GM19452 (cell line): ENCODE measurements around the gene LNX1.

ENCODE experiments used
- ATAC-seq: cut with Tn5 transposase; IDR thresholded peaks from one replicate; pipeline ENCODE4 v1.9.1; 2021; ENCODE audit not compliant: unreplicated experiment

LNX1 gene

GRCh38 chr4:53538756-53539155 is 52.5 kb downstream of the LNX1 start:
- no peak for ATAC-seq

GRCh38 chr4:53537606-53538005 is 53.7 kb downstream of the LNX1 start:
- no peak for ATAC-seq

DNA sequence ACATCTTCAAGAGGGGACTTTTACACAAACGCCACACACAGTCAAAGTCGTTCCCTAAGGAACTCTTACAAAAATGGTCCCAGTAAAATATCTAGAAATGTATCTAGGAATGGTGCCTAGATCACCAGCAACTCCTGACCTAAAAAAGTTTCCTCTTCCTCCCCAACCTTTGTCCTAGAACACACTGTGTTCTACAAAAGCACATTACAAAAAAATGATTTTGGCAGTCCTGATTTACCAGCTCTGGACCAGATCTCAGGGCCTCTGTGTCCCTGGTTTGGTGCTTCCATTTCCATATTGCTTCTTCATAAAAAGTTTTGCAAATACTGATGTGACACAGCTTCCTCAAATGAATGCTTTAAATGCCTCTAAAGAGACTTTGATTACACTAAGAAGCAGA is 55.0 kb downstream of the LNX1 start:
- ATAC-seq: no peak

GRCh38 chr4:53535567-53535966 is 55.7 kb downstream of the LNX1 start:
- no peak for ATAC-seq

DNA sequence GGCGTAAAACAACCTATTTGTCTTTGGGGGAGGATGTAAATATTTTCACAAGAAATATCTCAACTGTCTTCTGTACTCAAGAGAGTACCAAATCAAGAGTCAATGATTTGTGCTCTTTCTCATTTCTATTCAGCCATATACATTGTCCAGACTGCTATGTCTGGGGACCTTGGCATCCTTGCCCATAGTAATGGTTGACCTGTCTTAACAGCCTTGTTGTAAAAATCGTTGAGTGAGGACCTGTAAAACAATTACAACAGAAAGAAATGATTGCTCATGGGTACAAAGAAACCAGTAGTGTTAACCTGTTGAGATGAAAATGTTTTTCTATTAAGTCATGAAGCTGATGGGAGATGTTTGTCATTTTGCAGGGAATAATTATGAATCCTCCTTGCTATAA is 56.6 kb downstream of the LNX1 start:
- ATAC-seq: no peak

DNA sequence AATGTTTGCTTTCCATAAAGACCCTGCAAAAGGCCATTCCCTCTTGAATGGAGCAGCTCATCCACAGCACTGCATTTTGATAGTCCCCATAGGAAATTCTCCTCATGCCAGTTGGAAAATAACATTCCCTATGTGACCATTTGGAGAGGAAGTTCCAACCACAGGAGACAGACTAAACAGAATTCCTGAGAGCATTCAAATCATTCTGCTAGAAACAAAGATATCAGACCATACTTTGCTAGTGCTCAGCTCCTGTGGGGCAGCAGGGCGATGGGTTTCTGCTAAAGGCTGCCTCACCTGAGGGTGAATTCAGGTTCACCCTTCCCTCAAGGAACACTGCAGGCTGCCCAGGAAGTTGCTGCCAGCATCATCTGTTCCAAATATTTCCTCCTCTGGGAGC is 58.8 kb downstream of the LNX1 start:
- no peak for ATAC-seq

GRCh38 chr4:53531585-53532224 is 59.6 kb downstream of the LNX1 start:
- no peak for ATAC-seq

DNA sequence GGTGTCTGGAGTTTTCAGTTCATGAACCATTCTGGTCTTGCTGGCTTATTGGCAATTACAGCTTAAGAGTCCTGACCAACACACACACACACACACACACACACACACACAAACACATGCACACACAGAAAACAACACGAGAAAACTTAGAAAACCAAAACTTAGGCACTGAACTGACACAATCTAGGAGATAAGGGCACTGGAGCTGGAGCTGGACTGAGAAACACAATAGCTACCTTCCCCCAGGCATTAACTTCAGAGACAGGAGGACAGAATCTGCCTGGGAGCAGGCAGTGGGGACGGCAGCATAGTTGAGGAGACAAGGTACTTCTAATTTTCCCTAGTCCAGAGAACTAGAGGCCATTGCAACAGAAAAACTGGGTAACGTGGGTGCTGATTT is 62.3 kb downstream of the LNX1 start:
- ATAC-seq: no peak

GRCh38 chr4:53527930-53528329 is 63.4 kb downstream of the LNX1 start:
- ATAC-seq: no peak

- no peak for ATAC-seq
Measured at GRCh38 chr4:53527326-53527725, 64.0 kb downstream of the LNX1 start.

GRCh38 chr4:53522334-53522733 is 69.0 kb downstream of the LNX1 start:
- no peak for ATAC-seq

GRCh38 chr4:53520116-53520515 is 71.2 kb downstream of the LNX1 start:
- no peak for ATAC-seq

DNA sequence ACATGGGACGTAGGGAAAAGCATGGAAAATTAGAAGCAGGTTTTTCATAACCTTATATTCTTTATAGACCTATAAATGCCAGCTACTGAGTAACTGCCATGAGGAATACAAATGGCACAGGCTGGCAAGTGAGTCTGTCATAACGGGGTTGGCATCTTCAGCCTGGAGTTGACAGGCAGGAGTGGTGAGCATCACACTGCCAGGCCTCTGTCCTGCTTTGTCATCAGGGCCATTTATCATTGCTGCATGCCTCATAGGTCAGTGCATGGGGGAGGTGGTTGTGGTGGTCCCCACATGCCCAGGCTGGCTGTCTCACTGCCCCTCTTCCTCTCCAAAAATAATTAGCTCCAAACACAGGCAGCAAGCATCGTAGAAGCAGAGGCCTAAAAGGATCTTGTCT is 72.5 kb downstream of the LNX1 start:
- ATAC-seq: no peak

DNA sequence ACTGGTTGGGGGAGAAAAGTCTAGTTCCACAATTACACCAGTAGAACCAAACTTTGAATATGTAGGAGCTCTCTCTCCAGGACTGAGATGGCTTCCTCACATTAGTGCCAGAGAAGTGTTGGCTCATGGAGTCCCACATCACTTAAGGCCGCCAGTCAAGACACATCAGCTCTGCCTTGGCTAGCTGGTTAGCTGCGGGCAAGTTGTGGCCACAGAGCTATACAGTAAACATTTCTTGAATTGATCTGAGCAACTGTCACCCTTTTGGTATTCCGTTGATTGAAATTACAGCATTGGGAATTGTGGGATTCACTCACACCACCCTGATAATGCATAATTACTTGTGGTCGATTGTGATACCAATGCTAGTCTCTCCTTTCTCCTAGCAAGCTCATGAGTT is 76.2 kb downstream of the LNX1 start:
- no peak for ATAC-seq

GRCh38 chr4:53514509-53514908 is 76.8 kb downstream of the LNX1 start:
- ATAC-seq: no peak

- no peak for ATAC-seq
Measured at GRCh38 chr4:53512608-53513007, 78.7 kb downstream of the LNX1 start.

DNA sequence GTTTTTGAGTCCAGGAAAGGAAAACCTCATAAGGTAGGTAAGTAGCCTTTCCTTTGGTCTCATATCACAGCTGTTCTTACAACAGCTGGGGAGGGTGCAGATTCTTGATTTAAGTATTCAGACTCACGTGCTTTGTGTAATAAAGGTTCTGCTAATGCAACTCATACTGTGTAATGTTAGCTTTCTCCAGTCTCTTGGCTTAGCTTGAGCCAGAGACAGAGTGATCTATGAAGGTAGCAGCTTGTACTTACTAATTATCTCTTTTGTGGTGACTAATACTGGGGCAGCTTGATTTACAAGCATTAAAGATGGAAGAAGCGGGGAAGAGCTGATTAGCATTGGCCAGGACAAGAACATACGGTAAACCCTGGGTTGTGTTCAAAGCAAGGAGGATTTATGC is 80.3 kb downstream of the LNX1 start:
- no peak for ATAC-seq

GRCh38 chr4:53510321-53510720 is 81.0 kb downstream of the LNX1 start:
- ATAC-seq: no peak

- ATAC-seq: no peak
Measured at GRCh38 chr4:53508446-53508845, 82.8 kb downstream of the LNX1 start.

- ATAC-seq: no peak
Measured at GRCh38 chr4:53507671-53508286, 83.5 kb downstream of the LNX1 start.

DNA sequence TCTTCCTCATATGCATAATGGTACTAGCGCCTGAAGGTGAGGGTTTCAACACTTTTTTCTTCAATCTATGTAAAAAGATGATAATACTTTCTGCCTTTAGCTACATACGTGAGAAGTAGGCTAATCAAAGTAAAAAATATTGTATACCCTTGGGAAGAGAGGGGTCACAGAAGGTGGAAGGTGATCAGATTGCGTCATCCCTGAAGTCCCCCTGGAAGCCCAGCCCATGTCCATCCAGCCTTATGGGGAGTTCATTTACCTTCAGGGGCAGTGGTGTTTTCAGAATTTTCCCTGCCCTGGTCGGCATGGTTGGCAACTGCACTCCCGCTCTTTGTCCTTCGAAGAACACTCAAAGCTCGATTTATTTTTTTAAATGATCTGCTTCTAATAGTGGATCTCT is 84.2 kb downstream of the LNX1 start:
- ATAC-seq: no peak

DNA sequence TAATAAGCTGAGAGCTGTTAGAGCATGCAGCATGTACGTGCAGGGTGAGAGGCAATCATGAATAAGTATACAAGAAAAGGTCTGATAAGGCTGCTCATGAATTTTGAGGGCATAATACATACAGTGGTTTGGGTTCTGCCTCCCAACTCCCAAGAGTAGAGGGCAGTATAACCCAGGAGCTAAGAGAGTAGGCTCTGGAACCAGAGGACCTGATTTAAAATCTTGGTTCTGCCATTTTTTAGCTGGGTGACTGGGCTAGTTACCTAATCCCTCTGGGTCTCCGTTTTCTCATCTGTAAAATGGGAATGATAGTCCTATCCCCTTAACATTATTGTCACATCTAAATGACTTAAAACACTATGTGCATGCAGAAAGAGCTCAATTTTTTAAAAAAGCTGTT is 85.3 kb downstream of the LNX1 start:
- no peak for ATAC-seq

DNA sequence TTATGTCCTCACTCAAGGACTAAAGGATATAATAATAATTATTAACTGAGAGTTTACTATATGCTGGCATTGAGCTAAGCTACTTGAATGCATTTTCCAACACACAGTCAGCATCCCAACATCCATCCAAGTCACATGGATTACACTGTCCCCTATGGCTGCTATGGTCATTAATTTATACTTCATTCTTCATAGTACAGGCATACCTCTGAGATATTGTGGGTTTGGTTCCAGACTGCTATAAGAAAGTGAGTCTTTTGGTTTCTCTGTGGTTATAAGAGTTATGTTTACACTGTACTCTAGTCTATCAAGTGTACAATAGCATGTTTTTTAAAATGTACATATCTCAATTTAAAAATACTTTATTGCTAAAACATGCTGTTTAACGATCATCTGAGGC is 89.2 kb downstream of the LNX1 start:
- no peak for ATAC-seq
